ENCODE results near the gene RAB6A.
"Not testable (repeated sequence)": the region's sequence is repeated elsewhere in the genome, so short reads cannot be mapped to it uniquely, and the experiment has no call there.

RAB6A gene

GRCh38 chr11:73760679-73761402 lies at the start of gene RAB6A:
Gene RAB6A (minus strand): TSS chr11:73761074. CDS start chr11:73760635, 439 bp downstream.
- DNase-seq (ENCODE audit: low read depth), result peak; percentile 99

GRCh38 chr11:73810637-73811036 lies 49.8 kb upstream of the RAB6A start:
- DNase-seq (ENCODE audit: low read depth), result no peak

- DNase-seq (ENCODE audit: low read depth), result no peak
Measured at GRCh38 chr11:73808052-73808451, 47.2 kb upstream of the RAB6A start.

GRCh38 chr11:73804712-73805111 lies 43.8 kb upstream of the RAB6A start:
- no peak for DNase-seq (ENCODE audit: low read depth)

GRCh38 chr11:73801136-73801535 lies 40.3 kb upstream of the RAB6A start:
- no peak for DNase-seq (ENCODE audit: low read depth)

GRCh38 chr11:73800276-73800806 lies 39.5 kb upstream of the RAB6A start:
- DNase-seq (ENCODE audit: low read depth), result no peak

GRCh38 chr11:73797457-73797856 lies 36.6 kb upstream of the RAB6A start:
- no peak for DNase-seq (ENCODE audit: low read depth)

- no peak for DNase-seq (ENCODE audit: low read depth)
Measured at GRCh38 chr11:73795925-73796632, 35.2 kb upstream of the RAB6A start.

GRCh38 chr11:73792584-73792983 lies 31.7 kb upstream of the RAB6A start:
- no peak for DNase-seq (ENCODE audit: low read depth)

- DNase-seq (ENCODE audit: low read depth), result no peak
Measured at GRCh38 chr11:73789279-73789670, 28.4 kb upstream of the RAB6A start.

- peak; percentile 77 for DNase-seq (ENCODE audit: low read depth)
Measured at GRCh38 chr11:73787643-73788558, 27.0 kb upstream of the RAB6A start, which contains the start of gene MRPL48. Gene MRPL48 (plus strand): TSS chr11:73787874. CDS start chr11:73787972, 98 bp downstream.

GRCh38 chr11:73787051-73787642 lies 26.3 kb upstream of the RAB6A start:
- DNase-seq (ENCODE audit: low read depth), result no peak

- DNase-seq (ENCODE audit: low read depth), result not testable (repeated sequence)
Measured at GRCh38 chr11:73785467-73785866, 24.6 kb upstream of the RAB6A start.

GRCh38 chr11:73784734-73785133 lies 23.9 kb upstream of the RAB6A start:
- no peak for DNase-seq (ENCODE audit: low read depth)

- DNase-seq (ENCODE audit: low read depth), result no peak
Measured at GRCh38 chr11:73784080-73784634, 23.3 kb upstream of the RAB6A start.

GRCh38 chr11:73783483-73784020 lies 22.7 kb upstream of the RAB6A start:
- no peak for DNase-seq (ENCODE audit: low read depth)

GRCh38 chr11:73781303-73781702 lies 20.4 kb upstream of the RAB6A start:
- DNase-seq (ENCODE audit: low read depth), result no peak

GRCh38 chr11:73779084-73779902 lies 18.4 kb upstream of the RAB6A start:
- DNase-seq (ENCODE audit: low read depth), result peak; percentile 95

- DNase-seq (ENCODE audit: low read depth), result not testable (repeated sequence)
Measured at GRCh38 chr11:73770811-73771210, 9.9 kb upstream of the RAB6A start.

- no peak for DNase-seq (ENCODE audit: low read depth)
Measured at GRCh38 chr11:73766763-73767162, 5.9 kb upstream of the RAB6A start.

Measured in stimulated activated CD8-positive, alpha-beta memory T cell treated with anti-CD3 and anti-CD28 coated beads, Interleukin-12 subunit alpha, Interleukin-12 subunit beta, amount 100 ng/mL, for 1 hour (primary cell).